ENCODE results near the gene CD52.
"Not testable (repeated sequence)": the region's sequence is repeated elsewhere in the genome, so short reads cannot be mapped to it uniquely, and the experiment has no call there.

The CD52 gene

DNA sequence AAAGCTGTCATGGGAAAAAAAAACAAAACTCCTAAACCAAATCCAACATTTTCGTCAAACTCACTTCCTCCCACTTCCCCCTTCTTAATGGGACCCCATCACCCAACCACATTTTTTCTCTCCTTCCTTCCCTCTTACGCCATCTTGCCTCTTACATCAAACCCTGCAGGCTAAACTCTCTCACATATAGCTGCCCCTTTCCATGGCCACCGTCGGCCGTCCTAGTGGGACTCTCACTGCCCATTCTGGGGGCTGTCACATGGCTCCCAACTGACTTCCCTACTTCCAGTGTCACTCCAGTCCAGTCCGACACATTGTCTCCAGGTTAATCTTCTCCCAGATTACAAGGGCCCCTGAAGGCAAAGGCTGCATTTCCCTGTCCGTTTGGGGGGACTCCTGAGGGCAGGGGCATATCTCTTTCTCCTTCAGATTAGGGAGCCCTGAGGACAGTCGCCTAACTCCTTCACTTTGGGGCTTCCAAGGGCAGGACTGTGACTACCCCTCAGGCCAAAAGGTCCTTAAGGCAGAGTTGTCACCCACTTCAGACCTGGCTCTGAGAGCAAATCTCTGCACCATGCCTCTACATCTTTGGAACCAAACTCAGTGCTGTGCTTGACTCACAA lies 12.0 kb upstream of the CD52 start:
- TF ChIP-seq, protein P1, sequence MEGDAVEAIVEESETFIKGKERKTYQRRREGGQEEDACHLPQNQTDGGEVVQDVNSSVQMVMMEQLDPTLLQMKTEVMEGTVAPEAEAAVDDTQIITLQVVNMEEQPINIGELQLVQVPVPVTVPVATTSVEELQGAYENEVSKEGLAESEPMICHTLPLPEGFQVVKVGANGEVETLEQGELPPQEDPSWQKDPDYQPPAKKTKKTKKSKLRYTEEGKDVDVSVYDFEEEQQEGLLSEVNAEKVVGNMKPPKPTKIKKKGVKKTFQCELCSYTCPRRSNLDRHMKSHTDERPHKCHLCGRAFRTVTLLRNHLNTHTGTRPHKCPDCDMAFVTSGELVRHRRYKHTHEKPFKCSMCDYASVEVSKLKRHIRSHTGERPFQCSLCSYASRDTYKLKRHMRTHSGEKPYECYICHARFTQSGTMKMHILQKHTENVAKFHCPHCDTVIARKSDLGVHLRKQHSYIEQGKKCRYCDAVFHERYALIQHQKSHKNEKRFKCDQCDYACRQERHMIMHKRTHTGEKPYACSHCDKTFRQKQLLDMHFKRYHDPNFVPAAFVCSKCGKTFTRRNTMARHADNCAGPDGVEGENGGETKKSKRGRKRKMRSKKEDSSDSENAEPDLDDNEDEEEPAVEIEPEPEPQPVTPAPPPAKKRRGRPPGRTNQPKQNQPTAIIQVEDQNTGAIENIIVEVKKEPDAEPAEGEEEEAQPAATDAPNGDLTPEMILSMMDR (conservative IDR thresholded peaks at IDR 0.05; ENCODE audit: low read length) = no peak
- no peak for DNase-seq (ENCODE audit: low read depth)
- peak overlapping the region; percentile 92 for H3K4me3 ChIP-seq (ENCODE audit: low read length)

DNA sequence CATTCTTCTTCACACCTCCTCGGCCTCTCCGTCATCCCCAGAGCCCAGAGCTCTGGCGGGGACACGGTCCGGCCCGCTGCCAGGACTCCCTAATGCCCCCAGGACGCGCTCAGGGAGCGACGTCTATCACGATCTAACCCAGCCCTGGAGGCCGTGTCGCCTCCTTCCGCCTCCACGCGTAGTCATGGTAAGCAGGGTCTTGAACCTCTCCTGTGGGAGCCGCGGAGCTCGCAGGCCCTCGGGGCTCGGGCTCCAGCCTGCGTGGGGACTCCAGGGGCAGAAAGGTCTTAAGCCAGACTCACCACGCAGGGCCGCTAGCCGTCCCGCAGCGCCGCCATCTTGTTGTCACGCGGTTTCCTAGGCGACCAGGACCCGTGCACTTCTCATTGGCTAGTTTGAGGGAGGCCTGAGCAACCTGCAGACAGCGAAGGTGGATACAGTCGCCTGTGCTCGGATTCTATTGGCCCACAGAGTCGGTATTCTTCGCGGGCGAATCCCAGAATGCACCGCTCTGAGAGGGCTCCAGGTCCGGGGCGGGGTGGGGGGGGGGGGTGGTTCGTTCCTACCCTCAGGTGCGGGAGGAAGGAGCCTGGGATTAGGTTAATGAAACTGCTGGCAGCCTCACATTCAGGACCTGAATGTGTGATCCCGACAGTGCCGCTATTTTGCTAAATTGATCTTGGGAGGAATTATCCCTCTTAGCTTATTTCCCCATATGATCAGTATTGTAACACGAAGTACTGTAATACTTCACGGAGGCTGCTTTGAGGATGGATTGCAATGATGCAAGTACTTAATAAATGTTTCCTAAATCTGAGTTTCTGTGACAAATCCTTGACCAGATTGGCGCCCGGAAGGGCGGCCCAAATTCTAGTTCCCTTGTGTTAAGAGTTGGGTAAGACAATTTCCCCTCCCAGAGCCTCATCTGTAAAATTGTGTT lies 11.2 kb upstream of the CD52 start, which contains the start of gene UBXN11:
Gene UBXN11, minus strand, starts transcription at position 347 of the 940 bp plus-strand sequence. CDS start 3,753 bp downstream, outside the sequence.
- DNase-seq (ENCODE audit: low read depth) = peak; percentile 90
- TF ChIP-seq, protein P1 (conservative IDR thresholded peaks at IDR 0.05; ENCODE audit: low read length) = no peak
- H3K4me3 ChIP-seq (ENCODE audit: low read length) = peak within 1 kb of the TSS; percentile 92

DNA sequence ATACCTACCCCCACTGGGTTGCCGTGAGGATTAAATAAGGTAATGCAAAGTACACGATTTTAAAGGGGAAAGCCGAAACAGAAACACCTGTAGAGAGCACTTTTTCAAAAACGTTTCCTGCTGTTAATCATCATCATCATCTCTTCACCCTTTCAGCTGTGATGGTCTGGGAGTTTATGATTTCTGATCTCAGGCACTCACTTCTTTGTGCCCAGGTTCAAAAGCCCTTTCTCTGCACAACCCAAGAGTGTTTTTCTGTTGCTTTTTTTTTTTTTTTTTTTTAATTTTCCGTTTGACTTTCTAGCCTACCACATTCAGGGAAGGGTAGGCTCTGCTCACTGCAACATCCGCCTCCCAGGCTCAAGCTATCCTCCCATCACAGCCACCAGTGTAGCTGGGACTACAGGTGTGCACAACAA lies 10.4 kb upstream of the CD52 start:
- TF ChIP-seq, protein P1 (conservative IDR thresholded peaks at IDR 0.05; ENCODE audit: low read length) = no peak
- no peak overlapping the region for H3K4me3 ChIP-seq (ENCODE audit: low read length)
- DNase-seq (ENCODE audit: low read depth) = no peak

DNA sequence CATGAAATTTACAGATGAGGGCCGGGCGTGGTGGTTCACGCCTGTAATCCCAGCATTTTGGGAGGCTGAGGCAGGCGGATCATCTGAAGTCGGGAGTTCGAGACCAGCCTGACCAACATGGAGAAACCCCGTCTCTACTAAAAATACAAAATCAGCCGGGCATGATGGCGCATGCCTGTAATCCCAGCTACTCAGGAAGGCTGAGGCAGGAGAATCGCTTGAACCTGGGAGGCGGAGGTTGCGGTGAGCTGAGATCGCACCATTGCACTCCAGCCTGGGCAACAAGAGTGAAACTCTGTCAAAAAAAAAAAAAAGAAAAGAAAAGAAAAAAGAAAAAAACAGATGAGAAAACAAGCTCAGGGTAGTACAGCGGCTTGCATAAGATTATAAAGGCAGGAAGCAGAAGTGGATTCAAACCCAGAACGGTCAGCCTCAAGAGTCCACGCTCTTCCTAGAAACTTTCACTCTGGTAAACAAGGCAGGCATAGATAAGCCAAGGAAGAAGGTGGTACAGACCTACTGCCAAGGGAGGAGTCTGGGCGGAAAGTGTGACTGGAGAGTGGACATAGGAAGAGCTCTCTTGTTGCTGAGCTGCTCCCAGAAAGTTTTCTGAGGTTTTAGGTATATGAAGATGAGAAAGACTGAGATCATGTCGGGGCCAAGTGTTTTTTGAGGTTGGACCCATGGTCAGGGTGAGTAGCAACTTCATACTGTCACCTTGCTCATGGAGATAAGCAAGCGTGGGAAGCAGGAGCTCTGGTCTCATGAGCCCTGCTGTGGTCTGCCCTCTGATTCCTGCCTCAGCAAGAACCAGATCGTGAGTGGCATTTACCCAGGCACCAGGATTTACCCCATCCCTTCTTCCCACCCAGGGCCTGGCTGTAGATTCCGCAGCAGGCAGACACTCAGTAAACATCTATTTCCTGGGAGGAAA lies 9.5 kb upstream of the CD52 start:
- DNase-seq (ENCODE audit: low read depth); H3K4me3 ChIP-seq (ENCODE audit: low read length): not testable (repeated sequence)

DNA sequence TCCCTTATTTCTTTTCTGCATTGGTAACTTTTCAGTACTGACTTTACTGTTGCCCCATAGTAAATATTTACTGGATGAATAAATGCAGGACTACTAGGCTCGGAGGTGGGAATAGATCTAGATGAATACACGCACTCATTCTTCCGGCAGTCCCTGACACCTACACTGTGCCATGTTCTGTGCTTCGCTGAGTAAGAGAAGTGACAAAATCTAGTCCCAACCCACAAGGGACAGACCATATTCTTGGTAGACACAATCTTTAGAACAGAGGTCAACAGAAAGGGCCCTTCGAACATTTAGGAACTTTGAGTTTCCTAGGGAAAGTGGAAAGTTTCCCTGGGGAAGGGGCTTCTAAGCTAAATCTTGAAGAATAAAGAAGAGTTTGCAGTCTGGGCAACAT lies 3.3 kb upstream of the CD52 start:
- no peak for DNase-seq (ENCODE audit: low read depth)
- TF ChIP-seq, protein P1 (conservative IDR thresholded peaks at IDR 0.05; ENCODE audit: low read length) = no peak

DNA sequence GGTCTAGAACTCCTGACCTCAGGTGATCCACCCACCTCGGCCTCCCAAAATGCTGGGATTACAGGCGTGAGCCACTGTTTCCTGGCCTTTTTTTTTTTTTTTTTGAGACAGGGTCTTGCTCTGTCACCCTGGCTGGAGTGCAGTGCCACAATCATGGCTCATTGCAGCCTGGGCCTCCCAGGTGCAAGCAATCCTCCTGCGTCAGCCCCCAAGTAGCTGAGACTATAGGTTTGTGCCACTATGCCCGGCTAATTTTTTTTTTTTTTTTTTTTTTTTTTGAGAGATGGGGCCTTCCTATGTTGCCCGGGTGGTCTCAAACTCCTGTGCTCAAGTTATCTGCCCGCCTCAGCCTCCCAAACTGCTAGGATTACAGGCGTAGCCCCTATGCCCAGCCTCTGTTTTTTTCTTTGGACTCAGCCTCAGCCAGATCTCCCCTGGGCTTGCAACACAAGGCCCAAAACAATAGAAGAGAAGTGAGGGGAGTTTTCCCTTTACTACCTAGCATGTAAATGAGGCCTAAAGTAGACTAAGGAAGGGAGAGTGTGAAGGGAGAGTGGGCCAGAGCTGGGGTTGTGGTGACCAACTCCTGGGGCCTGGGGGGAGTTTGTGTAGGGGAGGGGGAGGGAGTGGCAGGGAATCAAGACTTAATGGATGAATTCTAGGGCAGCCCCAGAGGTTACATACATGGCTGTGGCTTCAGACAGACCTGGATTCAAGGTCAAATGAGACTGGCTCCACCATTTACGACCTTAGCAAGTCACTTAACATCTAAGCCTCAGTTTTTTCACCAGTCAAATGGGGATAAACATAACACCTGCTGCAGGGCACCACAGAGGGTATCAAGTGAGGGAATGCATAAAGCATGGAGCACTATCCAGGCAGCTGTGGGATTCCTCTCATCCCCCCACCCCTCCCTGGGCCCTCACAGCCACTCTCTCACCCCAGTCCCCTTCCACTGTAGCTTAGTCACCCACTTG lies 1.6 kb upstream of the CD52 start:
- TF ChIP-seq, protein P1 (conservative IDR thresholded peaks at IDR 0.05; ENCODE audit: low read length) = no peak
- H3K4me3 ChIP-seq (ENCODE audit: low read length) = no peak overlapping the region
- no peak for DNase-seq (ENCODE audit: low read depth)

More for the DNA sequence above, 3.3 kb upstream of the CD52 start:
- no peak overlapping the region for H3K4me3 ChIP-seq (ENCODE audit: low read length)

Data from AG10803 (cell line).